K562 (cell line): ENCODE data around the gene PKDREJ.

Source experiments
- BRCA1 ChIP-seq, 2 experiments: fragments of 450-650 bp in 1 of 2; sonication (generic) in 1 of 2; formaldehyde crosslinking in 1 of 2; IDR thresholded peaks; 2 replicates each; pipeline versions ENCODE4 v1.5.0 to v1.6.1; 2017 to 2020; ENCODE audit warnings: mild to moderate bottlenecking in 1 of 2, missing genetic modification reagents in 1 of 2
- ZNF699 ChIP-seq: fragments of 250-450 bp; sonication (Bioruptor Pico); IDR thresholded peaks from 2 replicates; pipeline ENCODE4 v1.8.0; 2021; ENCODE audit warnings: mild to moderate bottlenecking, moderate library complexity; ENCODE audit not compliant: insufficient replicate concordance
- TF ChIP-seq, protein P1 (sequence below): sonication (generic); formaldehyde crosslinking; IDR thresholded peaks from 2 replicates; pipeline ENCODE4 v1.8.1; 2023; ENCODE audit warnings: mild to moderate bottlenecking, missing genetic modification reagents, moderate library complexity

DNA sequence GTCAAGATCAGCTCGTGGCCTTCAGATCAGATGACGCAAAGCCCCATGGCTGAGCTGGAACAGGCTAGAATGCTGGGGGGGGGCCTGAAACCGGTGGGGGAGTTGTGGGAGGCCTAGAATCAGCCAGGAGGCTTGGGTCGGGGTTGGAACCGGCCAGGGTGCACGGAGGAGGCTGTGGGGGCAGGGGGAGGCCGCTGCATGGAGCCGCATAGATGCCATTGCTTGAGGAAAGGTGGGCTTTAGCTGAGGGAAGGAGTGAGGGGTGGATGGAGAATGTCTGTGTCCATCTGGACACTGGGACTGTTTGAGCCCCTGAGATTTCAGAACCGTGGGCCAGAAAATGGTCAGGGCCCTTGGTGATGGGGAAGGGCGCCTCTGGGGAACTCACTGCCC lies 38.2 kb downstream of the PKDREJ start:
- TF ChIP-seq BRCA1 (IDR thresholded peaks at IDR 0.05) (no peak), BRCA1 (CRISPR knock-in tag; IDR thresholded peaks at IDR 0.05) (no peak), ZNF699 (CRISPR knock-in tag) (no peak)
- TF ChIP-seq, protein P1, sequence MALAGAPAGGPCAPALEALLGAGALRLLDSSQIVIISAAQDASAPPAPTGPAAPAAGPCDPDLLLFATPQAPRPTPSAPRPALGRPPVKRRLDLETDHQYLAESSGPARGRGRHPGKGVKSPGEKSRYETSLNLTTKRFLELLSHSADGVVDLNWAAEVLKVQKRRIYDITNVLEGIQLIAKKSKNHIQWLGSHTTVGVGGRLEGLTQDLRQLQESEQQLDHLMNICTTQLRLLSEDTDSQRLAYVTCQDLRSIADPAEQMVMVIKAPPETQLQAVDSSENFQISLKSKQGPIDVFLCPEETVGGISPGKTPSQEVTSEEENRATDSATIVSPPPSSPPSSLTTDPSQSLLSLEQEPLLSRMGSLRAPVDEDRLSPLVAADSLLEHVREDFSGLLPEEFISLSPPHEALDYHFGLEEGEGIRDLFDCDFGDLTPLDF (CRISPR knock-in tag): no peak
